Kidney (tissue), 14 donors: ENCODE data around the gene RILPL2. TPM values are rescaled to one million over a fixed set of nuclear protein-coding genes. Genes with fewer than 3 reads are reported as not detected.
"Not testable (repeated sequence)": the region's sequence is repeated elsewhere in the genome, so short reads cannot be mapped to it uniquely, and the experiment has no call there.

Source experiments
- DNase-seq, 5 donors: peaks; one replicate each; pipeline ENCODE4 v3.0.0-alpha.2; 2013 to 2020
- FAIRE-seq: peaks from 2 replicates; lab custom pipeline; 2012; peaks lifted over from hg19 to GRCh38; lab: Jason Lieb, UNC
- H3K27ac ChIP-seq, 2 donors: one replicate each; pipeline ENCODE4 v1.7.0; 2013; ENCODE audit warnings: low read depth in 2 of 2, low read length in 2 of 2, inconsistent platforms in 1 of 2
- H3K27me3 ChIP-seq: one replicate; pipeline ENCODE4 v1.7.1; 2013; ENCODE audit warnings: low read length, inconsistent platforms; ENCODE audit not compliant: control insufficient read depth, insufficient read depth
- H3K36me3 ChIP-seq, 3 donors: one replicate each; pipeline versions ENCODE4 v1.7.0 to v1.7.1; 2013; ENCODE audit warnings: low read length in 3 of 3, control low read depth in 1 of 3, inconsistent platforms in 1 of 3; ENCODE audit not compliant: insufficient read depth in 3 of 3, control insufficient read depth in 2 of 3
- H3K4me1 ChIP-seq, 3 donors: one replicate each; pipeline versions ENCODE4 v1.7.0 to v1.7.1; 2013; ENCODE audit warnings: low read length in 3 of 3, inconsistent platforms in 1 of 3, low read depth in 1 of 3; ENCODE audit not compliant: control insufficient read depth in 2 of 3, insufficient read depth in 2 of 3
- H3K4me3 ChIP-seq, 3 donors: one replicate each; pipeline versions ENCODE4 v1.7.0 to v1.8.1; 2013; ENCODE audit warnings: low read length in 3 of 3, control low read depth in 1 of 3, inconsistent platforms in 1 of 3
- H3K9ac ChIP-seq, 3 donors: one replicate each; pipeline versions ENCODE4 v1.7.0 to v1.7.1; 2013; ENCODE audit warnings: low read length in 3 of 3, control low read depth in 1 of 3, inconsistent platforms in 1 of 3
- H3K9me3 ChIP-seq, 3 donors: one replicate each; pipeline versions ENCODE4 v1.7.0 to v1.7.1; 2013; ENCODE audit warnings: low read length in 3 of 3, control low read depth in 1 of 3, inconsistent platforms in 1 of 3; ENCODE audit not compliant: control insufficient read depth in 2 of 3, insufficient read depth in 1 of 3
- CTCF ChIP-seq: IDR thresholded peaks from 3 replicates; pipeline ENCODE4 v1.5.1; 2012; ENCODE audit warnings: mild to moderate bottlenecking, moderate library complexity, borderline replicate concordance; ENCODE audit not compliant: insufficient read depth; ENCODE audit errors: extremely low read depth
- intact Hi-C: fragments of 100-400 bp; cut with DNase I; formaldehyde crosslinking; loops from one replicate; pipeline ENCODE4 v1.11.1; 2022
- polyA plus RNA-seq: library from polyadenylated mRNA; stranded (reverse); fragments of 350-450 nt; fragmentation: Illumina TruSeq; extraction: RNeasy Lipid Tissue Mini Kit (QIAGEN cat#74804); gene quantifications from one replicate; pipeline ENCODE4 v1.2.3, GENCODE V29; 2014; ENCODE audit warnings: low read depth, low replicate concordance; ENCODE audit not compliant: insufficient read depth
- total RNA-seq: library from RNA; stranded (reverse); fragmentation: NEBNext Ultra II Directional; extraction: Animal tissue kit (Norgen Biotek cat#: 25700); gene quantifications from one replicate; pipeline ENCODE4 v1.2.1, GENCODE V29; 2021
- donor health status: control.
- donor health status: control.
- donor health status: control.
- donor health status: control.
- donor health status: control.
- donor health status: DM: yes; HTN: yes; CAD: no.
- donor health status: Normal renal cell carcinoma (clear cell type).

RILPL2 gene
- total and polyA plus RNA-seq, 2 donors from 2014 or later, result 8.0 to 11.1 TPM

- Histone ChIP-seq H3K9ac (no peak overlapping the region), H3K9me3 (no peaks in the 10 kb centered on the region), H3K36me3 (no peaks in the 10 kb centered on the region), H3K4me3 (no peak overlapping the region), H3K27ac (no peak overlapping the region), H3K4me1 (peaks cover 0 to 8% (median 5%) of the 10 kb centered on the region in 3 donors), H3K27me3 (no peaks in the 10 kb centered on the region)
- no peak for FAIRE-seq
- DNase-seq, result no peak
- intact Hi-C loops, result no loop called here
- TF ChIP-seq CTCF, result no peak
Measured at GRCh38 chr12:123441523-123442164, 5.2 kb upstream of the RILPL2 start.

- DNase-seq (no peak), FAIRE-seq (no peak)
- intact Hi-C loops, result no loop called here
- H3K36me3 ChIP-seq, result no peaks in the 10 kb centered on the region
- peaks cover 0 to 7% (median 0%) of the 10 kb centered on the region in 3 donors for H3K4me1 ChIP-seq
- H3K9ac ChIP-seq, result peak overlapping the region; percentile 57 to 93 (median 87)
- TF ChIP-seq CTCF, result no peak
- H3K4me3 ChIP-seq, result peak overlapping the region; percentile 65 to 93 (median 91)
- no peaks in the 10 kb centered on the region for H3K9me3 ChIP-seq
- H3K27me3 ChIP-seq, result no peaks in the 10 kb centered on the region
- H3K27ac ChIP-seq, result peak overlapping the region; percentile 67 to 77
Measured at GRCh38 chr12:123435636-123436016, 858 bp downstream of the RILPL2 start.

DNA sequence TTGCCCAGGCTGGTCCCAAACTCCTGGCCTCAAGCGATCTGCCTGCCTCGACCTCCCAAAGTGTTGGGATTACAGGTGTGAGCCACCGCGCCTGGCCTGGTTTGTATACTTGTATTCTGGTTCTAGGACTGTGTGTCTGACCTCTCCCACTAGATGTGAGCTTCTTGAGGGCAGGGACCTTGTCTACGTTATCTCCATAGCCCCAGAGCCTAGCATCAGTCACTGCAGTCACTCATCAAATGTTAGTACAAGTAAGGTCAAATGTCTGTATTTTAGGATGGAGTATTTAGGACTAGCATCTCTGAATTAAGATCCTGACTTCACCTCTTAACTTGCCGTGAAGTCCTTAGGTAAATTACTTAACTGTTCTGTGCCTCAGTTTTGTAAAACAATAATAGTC lies 2.9 kb downstream of the RILPL2 start:
- Histone ChIP-seq H3K36me3 (peaks cover 0 to 5% (median under 1%) of the 10 kb centered on the region in 3 donors), H3K9me3 (no peaks in the 10 kb centered on the region), H3K4me1 (peaks cover 0 to 7% (median 0%) of the 10 kb centered on the region in 3 donors), H3K9ac (no peak overlapping the region), H3K27me3 (no peaks in the 10 kb centered on the region), H3K4me3 (peak overlapping the region in 1 of 3 donors; percentile 38), H3K27ac (no peak overlapping the region)
- DNase-seq (no peak), FAIRE-seq (no peak)
- intact Hi-C loops, result no loop called here
- no peak for TF ChIP-seq CTCF

- Histone ChIP-seq H3K9ac (peak overlapping the region in 2 of 3 donors; percentile 10 to 29), H3K4me3 (peak overlapping the region in 2 of 3 donors; percentile 36 to 38), H3K27ac (peak overlapping the region in 1 of 2 donors; percentile 19)
- peak in 3 of 5 donors; percentile 20 to 53 (median 48) for DNase-seq
- FAIRE-seq, H3K27me3 ChIP-seq, H3K36me3 ChIP-seq, H3K9me3 ChIP-seq, H3K4me1 ChIP-seq, intact Hi-C loops: not testable (repeated sequence)
Measured at GRCh38 chr12:123431951-123432817, 4.3 kb downstream of the RILPL2 start.

DNA sequence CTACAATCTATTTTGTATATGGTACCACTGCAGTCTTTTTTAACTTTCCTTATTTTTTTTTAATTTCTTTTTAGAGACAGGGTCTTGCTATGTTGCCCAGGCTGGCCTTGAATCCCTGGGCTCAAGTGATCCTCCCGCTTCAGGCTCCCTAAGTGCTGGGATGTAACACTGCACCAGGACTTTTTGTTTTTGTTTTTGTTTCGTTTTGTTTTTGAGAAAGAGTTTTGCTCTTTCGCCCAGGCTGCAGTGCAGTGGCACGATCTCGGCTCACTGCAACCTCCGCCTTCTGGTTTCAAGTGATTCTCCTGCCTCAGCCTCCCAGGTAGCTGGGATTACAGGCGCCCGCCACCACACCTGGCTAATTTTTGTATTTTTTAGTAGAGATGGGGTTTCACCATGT lies 7.4 kb downstream of the RILPL2 start:
- FAIRE-seq, H3K27me3 ChIP-seq, H3K4me3 ChIP-seq, H3K9me3 ChIP-seq, DNase-seq, H3K4me1 ChIP-seq, H3K9ac ChIP-seq, intact Hi-C loops, H3K27ac ChIP-seq: not testable (repeated sequence)
- H3K36me3 ChIP-seq, result peaks cover 0 to 12% (median 6%) of the 10 kb centered on the region in 3 donors
